Liver (tissue), 3 donors: ENCODE results near the gene GCKR.

ENCODE experiments used
- EGR1 ChIP-seq, 2 donors: IDR thresholded peaks; 2 replicates each; pipeline ENCODE4 v1.6.1; 2016 to 2018; ENCODE audit warnings: antibody characterized with exemption in 2 of 2, low read depth in 2 of 2
- HNF4G ChIP-seq: IDR thresholded peaks from 2 replicates; pipeline ENCODE4 v1.6.1; 2016; ENCODE audit warnings: antibody characterized with exemption
- RAD21 ChIP-seq, 2 donors: IDR thresholded peaks; 2 replicates each; pipeline ENCODE4 v1.6.1; 2016; ENCODE audit warnings: antibody characterized with exemption in 2 of 2, mild to moderate bottlenecking in 2 of 2
- RXRA ChIP-seq, 2 donors: IDR thresholded peaks; 2 replicates each; pipeline ENCODE4 v1.6.1; 2017 to 2018; ENCODE audit warnings: antibody characterized with exemption in 2 of 2, mild to moderate bottlenecking in 1 of 2
- SP1 ChIP-seq: IDR thresholded peaks from 2 replicates; pipeline ENCODE4 v1.6.1; 2018; ENCODE audit warnings: antibody characterized with exemption, mild to moderate bottlenecking
- TAF1 ChIP-seq: conservative IDR thresholded peaks from 2 replicates; pipeline ENCODE4 v1.6.1; 2016; ENCODE audit warnings: antibody characterized with exemption, mild to moderate bottlenecking
- TF ChIP-seq, protein P1 (sequence below): fragments of 150-350 bp; IDR thresholded peaks from 2 replicates; pipeline ENCODE4 v1.5.1; 2017; ENCODE audit warnings: improper control_type of control experiment, low read depth, low read length; ENCODE audit not compliant: missing input control
- TF ChIP-seq, protein P2 (sequence below): IDR thresholded peaks from 2 replicates; pipeline ENCODE4 v1.6.1; 2016; ENCODE audit warnings: antibody characterized with exemption
- TF ChIP-seq, protein P3 (sequence below): IDR thresholded peaks from 2 replicates; pipeline ENCODE4 v1.6.1; 2016; ENCODE audit warnings: antibody characterized with exemption
- TF ChIP-seq, protein P4 (sequence below): IDR thresholded peaks from 2 replicates; pipeline ENCODE4 v1.6.1; 2016; ENCODE audit warnings: antibody characterized with exemption, mild to moderate bottlenecking
- donor health status: healthy.
- donor health status: healthy.

DNA sequence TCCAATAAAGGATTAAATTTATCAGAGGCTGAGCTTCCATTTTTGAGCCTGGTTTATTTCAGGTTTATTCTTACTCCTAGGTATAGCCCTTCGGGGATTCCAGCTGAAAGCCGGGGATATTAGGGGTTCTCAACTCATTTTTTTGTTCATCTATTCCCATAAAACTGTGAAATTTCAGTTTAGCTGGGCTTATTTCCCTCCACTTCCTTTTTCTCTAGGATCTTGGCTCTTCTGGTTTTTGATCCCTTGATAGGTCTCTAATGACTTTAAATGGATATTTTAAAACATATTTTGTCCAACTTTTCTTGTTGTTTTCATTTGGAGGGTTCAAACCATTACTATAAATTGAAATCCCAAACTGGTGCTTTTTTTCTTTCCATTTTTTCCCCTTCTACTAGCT lies 62.6 kb downstream of the GCKR start:
- TF ChIP-seq, protein P1, sequence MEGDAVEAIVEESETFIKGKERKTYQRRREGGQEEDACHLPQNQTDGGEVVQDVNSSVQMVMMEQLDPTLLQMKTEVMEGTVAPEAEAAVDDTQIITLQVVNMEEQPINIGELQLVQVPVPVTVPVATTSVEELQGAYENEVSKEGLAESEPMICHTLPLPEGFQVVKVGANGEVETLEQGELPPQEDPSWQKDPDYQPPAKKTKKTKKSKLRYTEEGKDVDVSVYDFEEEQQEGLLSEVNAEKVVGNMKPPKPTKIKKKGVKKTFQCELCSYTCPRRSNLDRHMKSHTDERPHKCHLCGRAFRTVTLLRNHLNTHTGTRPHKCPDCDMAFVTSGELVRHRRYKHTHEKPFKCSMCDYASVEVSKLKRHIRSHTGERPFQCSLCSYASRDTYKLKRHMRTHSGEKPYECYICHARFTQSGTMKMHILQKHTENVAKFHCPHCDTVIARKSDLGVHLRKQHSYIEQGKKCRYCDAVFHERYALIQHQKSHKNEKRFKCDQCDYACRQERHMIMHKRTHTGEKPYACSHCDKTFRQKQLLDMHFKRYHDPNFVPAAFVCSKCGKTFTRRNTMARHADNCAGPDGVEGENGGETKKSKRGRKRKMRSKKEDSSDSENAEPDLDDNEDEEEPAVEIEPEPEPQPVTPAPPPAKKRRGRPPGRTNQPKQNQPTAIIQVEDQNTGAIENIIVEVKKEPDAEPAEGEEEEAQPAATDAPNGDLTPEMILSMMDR, result no peak
- TF ChIP-seq RXRA (IDR thresholded peaks at IDR 0.05), result no peak
- TF ChIP-seq HNF4G, result no peak
- TF ChIP-seq, protein P2, sequence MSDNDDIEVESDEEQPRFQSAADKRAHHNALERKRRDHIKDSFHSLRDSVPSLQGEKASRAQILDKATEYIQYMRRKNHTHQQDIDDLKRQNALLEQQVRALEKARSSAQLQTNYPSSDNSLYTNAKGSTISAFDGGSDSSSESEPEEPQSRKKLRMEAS, result no peak
- no peak for TF ChIP-seq EGR1 (IDR thresholded peaks at IDR 0.05; ENCODE audit: low read depth in 2 of 2)
- TF ChIP-seq, protein P3, sequence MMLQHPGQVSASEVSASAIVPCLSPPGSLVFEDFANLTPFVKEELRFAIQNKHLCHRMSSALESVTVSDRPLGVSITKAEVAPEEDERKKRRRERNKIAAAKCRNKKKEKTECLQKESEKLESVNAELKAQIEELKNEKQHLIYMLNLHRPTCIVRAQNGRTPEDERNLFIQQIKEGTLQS, result no peak
- no peak for TF ChIP-seq TAF1
- no peak for TF ChIP-seq SP1
- TF ChIP-seq, protein P4, sequence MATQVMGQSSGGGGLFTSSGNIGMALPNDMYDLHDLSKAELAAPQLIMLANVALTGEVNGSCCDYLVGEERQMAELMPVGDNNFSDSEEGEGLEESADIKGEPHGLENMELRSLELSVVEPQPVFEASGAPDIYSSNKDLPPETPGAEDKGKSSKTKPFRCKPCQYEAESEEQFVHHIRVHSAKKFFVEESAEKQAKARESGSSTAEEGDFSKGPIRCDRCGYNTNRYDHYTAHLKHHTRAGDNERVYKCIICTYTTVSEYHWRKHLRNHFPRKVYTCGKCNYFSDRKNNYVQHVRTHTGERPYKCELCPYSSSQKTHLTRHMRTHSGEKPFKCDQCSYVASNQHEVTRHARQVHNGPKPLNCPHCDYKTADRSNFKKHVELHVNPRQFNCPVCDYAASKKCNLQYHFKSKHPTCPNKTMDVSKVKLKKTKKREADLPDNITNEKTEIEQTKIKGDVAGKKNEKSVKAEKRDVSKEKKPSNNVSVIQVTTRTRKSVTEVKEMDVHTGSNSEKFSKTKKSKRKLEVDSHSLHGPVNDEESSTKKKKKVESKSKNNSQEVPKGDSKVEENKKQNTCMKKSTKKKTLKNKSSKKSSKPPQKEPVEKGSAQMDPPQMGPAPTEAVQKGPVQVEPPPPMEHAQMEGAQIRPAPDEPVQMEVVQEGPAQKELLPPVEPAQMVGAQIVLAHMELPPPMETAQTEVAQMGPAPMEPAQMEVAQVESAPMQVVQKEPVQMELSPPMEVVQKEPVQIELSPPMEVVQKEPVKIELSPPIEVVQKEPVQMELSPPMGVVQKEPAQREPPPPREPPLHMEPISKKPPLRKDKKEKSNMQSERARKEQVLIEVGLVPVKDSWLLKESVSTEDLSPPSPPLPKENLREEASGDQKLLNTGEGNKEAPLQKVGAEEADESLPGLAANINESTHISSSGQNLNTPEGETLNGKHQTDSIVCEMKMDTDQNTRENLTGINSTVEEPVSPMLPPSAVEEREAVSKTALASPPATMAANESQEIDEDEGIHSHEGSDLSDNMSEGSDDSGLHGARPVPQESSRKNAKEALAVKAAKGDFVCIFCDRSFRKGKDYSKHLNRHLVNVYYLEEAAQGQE, result no peak
- TF ChIP-seq RAD21 (IDR thresholded peaks at IDR 0.05), result no peak
